Stimulated activated naive CD8-positive, alpha-beta T cell treated with anti-CD3 and anti-CD28 coated beads, Interleukin-15, Interleukin-2, amounts not matched to agents 100 ng/mL and 50 ng/mL, for 24 hours (primary cell): ENCODE data around the gene CD9.

Experiments
- H3K27ac Mint-ChIP-seq: one replicate; pipeline ENCODE4 v1.8.0; 2021; ENCODE audit warnings: mild to moderate bottlenecking, mixed read lengths
- H3K27me3 Mint-ChIP-seq: one replicate; pipeline ENCODE4 v1.8.0; 2021; ENCODE audit warnings: mixed read lengths
- H3K36me3 Mint-ChIP-seq: one replicate; pipeline ENCODE4 v1.8.0; 2021; ENCODE audit warnings: low read depth, mixed read lengths
- H3K4me1 Mint-ChIP-seq: one replicate; pipeline ENCODE4 v1.8.0; 2021; ENCODE audit warnings: low read depth, mixed read lengths
- H3K4me3 Mint-ChIP-seq: one replicate; pipeline ENCODE4 v1.8.0; 2021; ENCODE audit warnings: mild to moderate bottlenecking, mixed read lengths
- H3K9me3 Mint-ChIP-seq: one replicate; pipeline ENCODE4 v1.8.0; 2021; ENCODE audit warnings: mixed read lengths

Gene CD9

GRCh38 chr12:6231359-6232268 is 31.4 kb downstream of the CD9 start:
- H3K4me3 Mint-ChIP-seq: no peak overlapping the region

DNA sequence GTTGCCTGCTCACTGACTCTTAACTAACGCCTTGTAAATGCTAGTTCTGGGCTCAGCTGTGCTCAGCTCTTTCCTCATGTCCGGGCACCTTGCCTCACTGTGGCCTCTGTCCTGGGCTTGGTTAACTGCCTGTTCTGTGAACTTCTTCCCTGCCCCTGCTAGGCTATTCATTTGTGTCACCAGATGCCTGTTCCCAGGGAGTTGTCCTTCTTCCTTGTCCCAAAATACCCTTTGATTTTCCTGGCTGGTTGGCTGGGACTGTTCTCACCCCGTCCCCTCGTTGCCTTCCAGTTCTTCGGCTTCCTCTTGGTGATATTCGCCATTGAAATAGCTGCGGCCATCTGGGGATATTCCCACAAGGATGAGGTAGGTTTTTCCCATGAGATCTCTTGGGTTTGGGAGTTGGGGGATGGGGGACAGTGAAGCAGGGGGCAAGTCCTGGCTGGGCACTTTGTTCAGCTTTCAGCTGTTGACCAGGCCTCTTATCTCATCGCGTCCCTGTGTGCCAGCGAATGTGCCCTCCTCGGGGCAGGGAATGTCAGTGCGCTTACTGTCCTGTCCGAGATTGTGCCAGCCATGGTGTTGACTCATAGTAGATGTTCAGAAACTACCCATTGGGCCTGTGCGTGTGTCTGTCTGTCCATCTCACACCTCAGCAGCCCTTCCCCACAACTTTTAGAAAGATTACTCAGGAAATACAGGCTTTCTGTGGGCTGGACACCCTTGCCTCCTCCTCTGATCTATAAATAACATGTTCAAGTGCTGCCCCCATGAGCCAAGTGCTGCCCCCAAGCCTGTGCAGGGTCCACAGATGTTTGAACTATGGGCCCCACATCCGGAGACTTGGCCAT is 33.1 kb downstream of the CD9 start:
- Mint-ChIP-seq H3K4me1 (peaks cover 40% of the 10 kb centered on the region), H3K27me3 (no peaks in the 10 kb centered on the region), H3K27ac (peak overlapping the region; percentile 8), H3K9me3 (no peaks in the 10 kb centered on the region), H3K4me3 (no peak overlapping the region), H3K36me3 (no peaks in the 10 kb centered on the region)

More at GRCh38 chr12:6231359-6232268, 31.4 kb downstream of the CD9 start:
- Mint-ChIP-seq H3K27ac (no peak overlapping the region), H3K4me1 (peaks cover 41% of the 10 kb centered on the region), H3K27me3 (peaks cover 2% of the 10 kb centered on the region), H3K36me3 (no peaks in the 10 kb centered on the region), H3K9me3 (no peaks in the 10 kb centered on the region)

GRCh38 chr12:6234214-6234613 is 34.0 kb downstream of the CD9 start:
- Mint-ChIP-seq H3K4me3 (no peak overlapping the region), H3K4me1 (peaks cover 39% of the 10 kb centered on the region), H3K27me3 (no peaks in the 10 kb centered on the region), H3K9me3 (no peaks in the 10 kb centered on the region), H3K27ac (no peak overlapping the region), H3K36me3 (no peaks in the 10 kb centered on the region)

DNA sequence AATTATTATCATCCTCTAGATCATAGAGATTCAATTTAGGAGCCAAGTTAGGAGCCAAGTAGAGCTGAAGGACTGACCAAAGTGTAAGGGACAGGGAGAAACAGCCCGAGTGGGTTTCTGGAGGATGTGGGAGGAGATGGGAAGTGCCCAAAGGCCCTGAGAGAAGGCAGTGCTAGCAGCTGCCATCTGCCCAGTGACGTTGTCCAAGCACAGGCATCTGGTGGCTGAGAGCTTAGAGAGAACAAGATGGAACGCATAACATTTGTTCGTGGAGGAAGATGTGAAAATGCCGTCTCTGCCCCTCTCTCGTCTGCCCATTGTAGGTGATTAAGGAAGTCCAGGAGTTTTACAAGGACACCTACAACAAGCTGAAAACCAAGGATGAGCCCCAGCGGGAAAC is 34.7 kb downstream of the CD9 start:
- H3K4me1 Mint-ChIP-seq: peaks cover 32% of the 10 kb centered on the region
- H3K27me3 Mint-ChIP-seq: no peaks in the 10 kb centered on the region
- no peaks in the 10 kb centered on the region for H3K9me3 Mint-ChIP-seq
- no peaks in the 10 kb centered on the region for H3K36me3 Mint-ChIP-seq
- H3K4me3 Mint-ChIP-seq: no peak overlapping the region
- H3K27ac Mint-ChIP-seq: no peak overlapping the region

- no peak overlapping the region for H3K4me3 Mint-ChIP-seq
- no peaks in the 10 kb centered on the region for H3K27me3 Mint-ChIP-seq
- H3K9me3 Mint-ChIP-seq: no peaks in the 10 kb centered on the region
- H3K4me1 Mint-ChIP-seq: peaks cover 27% of the 10 kb centered on the region
- H3K36me3 Mint-ChIP-seq: no peaks in the 10 kb centered on the region
- H3K27ac Mint-ChIP-seq: no peak overlapping the region
Measured at GRCh38 chr12:6235499-6235898, 35.3 kb downstream of the CD9 start.

- no peak overlapping the region for H3K27ac Mint-ChIP-seq
- H3K27me3 Mint-ChIP-seq: no peaks in the 10 kb centered on the region
- no peak overlapping the region for H3K4me3 Mint-ChIP-seq
- H3K9me3 Mint-ChIP-seq: no peaks in the 10 kb centered on the region
- H3K4me1 Mint-ChIP-seq: peaks cover 21% of the 10 kb centered on the region
- no peaks in the 10 kb centered on the region for H3K36me3 Mint-ChIP-seq
Measured at GRCh38 chr12:6235906-6236640, 35.9 kb downstream of the CD9 start.

GRCh38 chr12:6236641-6236940 is 36.4 kb downstream of the CD9 start:
- H3K27ac Mint-ChIP-seq: no peak overlapping the region

GRCh38 chr12:6237830-6238229 is 37.6 kb downstream of the CD9 start:
- peaks cover 3% of the 10 kb centered on the region for H3K4me1 Mint-ChIP-seq
- H3K36me3 Mint-ChIP-seq: no peaks in the 10 kb centered on the region
- no peaks in the 10 kb centered on the region for H3K27me3 Mint-ChIP-seq
- no peak overlapping the region for H3K27ac Mint-ChIP-seq
- no peaks in the 10 kb centered on the region for H3K9me3 Mint-ChIP-seq
- no peak overlapping the region for H3K4me3 Mint-ChIP-seq

More at GRCh38 chr12:6236641-6236940, 36.4 kb downstream of the CD9 start:
- Mint-ChIP-seq H3K4me3 (no peak overlapping the region), H3K9me3 (no peaks in the 10 kb centered on the region), H3K4me1 (peaks cover 16% of the 10 kb centered on the region), H3K36me3 (no peaks in the 10 kb centered on the region), H3K27me3 (no peaks in the 10 kb centered on the region)

DNA sequence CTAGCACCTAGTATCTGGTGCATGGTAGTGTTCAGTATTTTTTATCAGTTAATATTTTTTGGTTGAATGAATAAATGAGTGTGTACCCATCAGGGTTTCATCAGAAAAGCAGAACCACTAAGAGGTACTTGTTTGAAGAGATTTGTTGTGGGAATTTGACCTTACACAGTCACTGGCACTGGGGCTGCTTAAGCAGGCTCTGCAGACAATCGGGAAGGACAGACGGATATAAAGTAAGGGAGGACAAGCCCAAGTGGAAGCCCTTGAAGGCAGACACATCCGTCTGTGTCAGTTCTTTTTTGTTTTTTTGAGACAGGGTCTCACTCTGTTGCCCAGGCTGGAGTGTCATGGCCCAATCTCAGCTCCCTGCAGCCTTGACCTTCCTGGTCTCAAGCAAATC is 38.7 kb downstream of the CD9 start:
- no peaks in the 10 kb centered on the region for H3K4me1 Mint-ChIP-seq
- no peaks in the 10 kb centered on the region for H3K27me3 Mint-ChIP-seq
- H3K9me3 Mint-ChIP-seq: no peaks in the 10 kb centered on the region
- H3K4me3 Mint-ChIP-seq: no peak overlapping the region
- H3K36me3 Mint-ChIP-seq: no peaks in the 10 kb centered on the region
- H3K27ac Mint-ChIP-seq: no peak overlapping the region

DNA sequence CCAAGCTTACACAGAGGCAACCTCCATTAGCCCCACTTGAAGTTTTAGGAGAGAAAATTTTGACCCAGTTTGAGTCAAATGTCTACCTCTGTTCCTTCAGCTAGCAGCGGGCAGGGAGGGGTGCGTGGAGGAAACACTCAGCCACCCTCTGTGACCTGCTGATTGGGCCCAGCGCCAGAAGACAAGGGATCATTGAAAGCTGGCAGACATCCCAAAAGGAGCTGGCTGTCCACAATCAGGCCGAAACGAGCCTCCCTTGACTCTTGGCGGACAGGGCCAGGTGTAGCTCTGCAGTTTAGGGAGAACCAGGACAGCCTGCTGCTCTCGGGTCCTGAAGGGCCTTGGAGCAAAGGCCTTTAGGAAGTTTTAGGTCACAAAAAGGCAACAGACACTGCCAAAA is 41.3 kb downstream of the CD9 start:
- no peaks in the 10 kb centered on the region for H3K4me1 Mint-ChIP-seq
- no peaks in the 10 kb centered on the region for H3K27me3 Mint-ChIP-seq
- no peak overlapping the region for H3K27ac Mint-ChIP-seq
- no peak overlapping the region for H3K4me3 Mint-ChIP-seq
- peaks cover 8% of the 10 kb centered on the region for H3K9me3 Mint-ChIP-seq
- H3K36me3 Mint-ChIP-seq: no peaks in the 10 kb centered on the region

DNA sequence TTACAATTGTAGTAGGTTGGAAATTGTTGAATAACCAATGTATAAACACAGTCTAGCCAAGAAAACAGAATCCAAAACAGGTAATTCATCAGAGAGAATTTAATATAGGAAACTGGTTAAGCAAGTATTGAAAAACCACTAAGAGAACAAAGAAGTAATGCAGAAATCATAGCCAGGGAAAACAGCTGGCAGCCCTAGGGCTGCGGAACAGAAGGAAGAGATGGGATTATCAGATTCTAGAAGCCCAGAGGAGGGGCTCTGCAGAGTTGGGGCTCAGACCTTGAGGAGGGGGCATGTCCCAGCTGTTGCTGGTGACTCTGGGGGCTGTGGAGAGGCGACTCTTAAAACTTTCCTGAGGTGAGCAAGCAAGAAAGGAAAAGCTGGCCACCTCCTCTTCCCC is 49.4 kb downstream of the CD9 start:
- Mint-ChIP-seq H3K4me3 (no peak overlapping the region), H3K36me3 (no peaks in the 10 kb centered on the region), H3K9me3 (peaks cover 8% of the 10 kb centered on the region), H3K4me1 (no peaks in the 10 kb centered on the region), H3K27ac (no peak overlapping the region), H3K27me3 (peaks cover 9% of the 10 kb centered on the region)

- Mint-ChIP-seq H3K36me3 (no peaks in the 10 kb centered on the region), H3K4me1 (no peaks in the 10 kb centered on the region), H3K4me3 (no peak overlapping the region), H3K27ac (no peak overlapping the region), H3K9me3 (peaks cover 3% of the 10 kb centered on the region), H3K27me3 (peaks cover 9% of the 10 kb centered on the region)
Measured at GRCh38 chr12:6250343-6250742, 50.1 kb downstream of the CD9 start.

- Mint-ChIP-seq H3K4me3 (no peak overlapping the region), H3K9me3 (no peaks in the 10 kb centered on the region), H3K4me1 (no peaks in the 10 kb centered on the region), H3K27me3 (peaks cover 11% of the 10 kb centered on the region), H3K36me3 (no peaks in the 10 kb centered on the region), H3K27ac (no peak overlapping the region)
Measured at GRCh38 chr12:6253278-6253677, 53.1 kb downstream of the CD9 start.

GRCh38 chr12:6254491-6254890 is 54.3 kb downstream of the CD9 start:
- no peaks in the 10 kb centered on the region for H3K4me1 Mint-ChIP-seq
- peaks cover 10% of the 10 kb centered on the region for H3K27me3 Mint-ChIP-seq
- H3K9me3 Mint-ChIP-seq: no peaks in the 10 kb centered on the region
- H3K4me3 Mint-ChIP-seq: no peak overlapping the region
- H3K36me3 Mint-ChIP-seq: no peaks in the 10 kb centered on the region
- H3K27ac Mint-ChIP-seq: no peak overlapping the region

DNA sequence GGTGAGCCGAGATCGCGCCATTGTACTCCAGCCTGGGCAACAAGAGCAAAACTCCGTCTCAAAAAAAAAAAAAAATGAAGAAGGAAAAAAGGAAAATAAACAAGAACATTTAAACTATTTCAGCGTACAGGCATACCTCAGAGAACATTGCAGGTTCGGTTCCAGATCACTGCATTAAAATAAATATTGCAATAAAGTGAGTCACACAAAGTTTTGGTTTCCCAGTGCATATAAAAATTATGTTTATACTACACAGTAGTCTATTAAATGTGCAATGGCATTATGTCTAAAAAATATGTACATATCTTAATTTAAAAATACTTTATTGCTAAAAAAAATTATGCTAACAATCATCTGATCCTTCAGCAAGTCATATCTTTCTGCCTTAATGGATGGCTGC is 56.8 kb downstream of the CD9 start:
- H3K27me3 Mint-ChIP-seq: peaks cover 8% of the 10 kb centered on the region

More for the DNA sequence above, 56.8 kb downstream of the CD9 start:
- Mint-ChIP-seq H3K36me3 (no peaks in the 10 kb centered on the region), H3K4me3 (no peak overlapping the region), H3K9me3 (no peaks in the 10 kb centered on the region), H3K27ac (no peak overlapping the region), H3K4me1 (no peaks in the 10 kb centered on the region)
